Measurements from ENCODE around the gene PSMB2.

PSMB2 gene

GRCh38 chr1:35555601-35556477 lies 85.5 kb downstream of the PSMB2 start:
- no peak for DNase-seq

- DNase-seq, result no peak
These were observed 86.1 kb downstream of the PSMB2 start for GRCh38 chr1:35555212-35555584.

GRCh38 chr1:35554266-35555211 lies 86.8 kb downstream of the PSMB2 start:
- DNase-seq, result no peak

- DNase-seq, result no peak
These were observed 87.5 kb downstream of the PSMB2 start for GRCh38 chr1:35553851-35554250.

All from GF-D8 (cell line).